ENCODE data around the gene CHD5. TPM values are rescaled to one million over a fixed set of nuclear protein-coding genes. Genes with fewer than 3 reads are reported as not detected.

Gene CHD5
- total RNA-seq, 4 donors from 2014 or later, result 0.04 to 0.36 (median 0.13) TPM; not detected in 1

DNA sequence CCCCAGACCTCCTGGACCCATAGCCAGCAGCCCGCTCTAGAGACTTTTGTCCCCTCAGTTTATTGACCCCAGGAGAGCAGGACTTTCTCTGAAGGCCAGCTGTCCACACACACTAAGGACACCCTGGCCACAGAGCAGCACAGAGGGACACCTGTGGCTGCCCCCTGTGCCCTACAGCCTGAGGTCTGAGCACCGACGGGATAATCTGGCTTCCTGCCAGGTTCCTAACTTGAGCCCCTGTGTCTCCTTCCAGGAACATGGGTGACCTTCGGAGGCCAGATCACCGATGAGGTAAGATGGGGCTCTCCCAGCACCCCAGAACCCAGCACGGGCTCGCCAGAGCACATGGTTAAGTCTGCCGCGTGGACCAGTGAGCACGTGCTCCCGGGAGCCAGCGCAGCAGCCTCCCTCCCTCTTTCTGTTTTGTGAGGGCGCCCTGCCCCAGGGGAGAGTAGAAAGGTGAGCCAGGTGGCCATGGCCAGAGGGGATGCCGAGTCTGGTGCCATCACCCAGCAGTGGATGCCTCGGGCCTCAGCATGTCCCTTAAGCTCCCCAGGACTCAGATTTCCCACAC is 106.6 kb downstream of the CHD5 start:
- peaks cover 6% of the 10 kb centered on the region for H3K36me3 ChIP-seq
- no peak for TF ChIP-seq POLR2A (IDR thresholded peaks at IDR 0.05)
- TF ChIP-seq, protein P1, sequence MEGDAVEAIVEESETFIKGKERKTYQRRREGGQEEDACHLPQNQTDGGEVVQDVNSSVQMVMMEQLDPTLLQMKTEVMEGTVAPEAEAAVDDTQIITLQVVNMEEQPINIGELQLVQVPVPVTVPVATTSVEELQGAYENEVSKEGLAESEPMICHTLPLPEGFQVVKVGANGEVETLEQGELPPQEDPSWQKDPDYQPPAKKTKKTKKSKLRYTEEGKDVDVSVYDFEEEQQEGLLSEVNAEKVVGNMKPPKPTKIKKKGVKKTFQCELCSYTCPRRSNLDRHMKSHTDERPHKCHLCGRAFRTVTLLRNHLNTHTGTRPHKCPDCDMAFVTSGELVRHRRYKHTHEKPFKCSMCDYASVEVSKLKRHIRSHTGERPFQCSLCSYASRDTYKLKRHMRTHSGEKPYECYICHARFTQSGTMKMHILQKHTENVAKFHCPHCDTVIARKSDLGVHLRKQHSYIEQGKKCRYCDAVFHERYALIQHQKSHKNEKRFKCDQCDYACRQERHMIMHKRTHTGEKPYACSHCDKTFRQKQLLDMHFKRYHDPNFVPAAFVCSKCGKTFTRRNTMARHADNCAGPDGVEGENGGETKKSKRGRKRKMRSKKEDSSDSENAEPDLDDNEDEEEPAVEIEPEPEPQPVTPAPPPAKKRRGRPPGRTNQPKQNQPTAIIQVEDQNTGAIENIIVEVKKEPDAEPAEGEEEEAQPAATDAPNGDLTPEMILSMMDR (IDR thresholded peaks at IDR 0.05), result no peak
- no peak for TF ChIP-seq EP300 (IDR thresholded peaks at IDR 0.05)
- TF ChIP-seq POLR2AphosphoS5 (IDR thresholded peaks at IDR 0.05), result no peak
- 100% methylated on average over 1 of the region's 15 CpGs for WGBS

DNA sequence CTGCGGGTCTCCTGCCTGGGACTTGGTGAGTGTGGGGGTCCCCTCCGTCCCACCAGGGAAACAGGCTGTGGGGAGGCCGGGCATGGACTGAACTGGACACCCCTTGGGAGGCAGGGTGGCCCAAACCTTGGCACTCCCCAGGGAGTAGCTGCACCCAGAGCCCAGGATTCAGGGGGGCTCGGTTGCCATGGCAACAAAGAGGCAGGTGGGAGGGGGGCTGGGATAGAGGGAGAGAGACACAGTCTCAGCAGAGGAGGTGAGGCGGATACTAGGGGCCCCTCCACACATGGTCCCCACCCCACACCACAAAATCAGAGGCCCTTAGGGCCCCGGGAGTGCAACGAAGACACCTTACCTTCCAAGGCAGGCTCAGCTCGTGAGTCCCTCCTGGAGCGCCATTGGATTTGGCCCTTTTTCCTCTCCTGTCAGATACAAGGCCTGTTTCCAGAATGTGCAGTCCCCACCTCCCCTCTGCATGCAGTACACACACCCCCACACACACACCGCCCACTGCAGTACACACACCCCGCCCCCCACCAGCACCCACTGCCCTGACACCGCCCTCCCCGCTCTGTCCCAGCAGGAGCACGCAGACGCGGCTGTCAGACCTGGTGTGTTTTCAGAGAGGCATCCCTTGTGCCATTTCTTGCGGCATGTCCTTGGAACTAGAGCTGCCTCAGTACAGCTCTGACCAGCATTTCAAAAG is 107.2 kb downstream of the CHD5 start:
- Histone ChIP-seq H3K36me3 (peaks cover 6% of the 10 kb centered on the region), H3K4me3 (no peak overlapping the region), H3K27me3 (no peaks in the 10 kb centered on the region), H3K9me3 (no peaks in the 10 kb centered on the region), H3K27ac (no peak overlapping the region), H3K4me1 (no peaks in the 10 kb centered on the region)
- 93% methylated on average over 17 of the region's 17 CpGs for WGBS
- no peak for DNase-seq (ENCODE audit: low spot score in 2 of 2)
- TF ChIP-seq POLR2A (IDR thresholded peaks at IDR 0.05), result no peak
- TF ChIP-seq, protein P1 (IDR thresholded peaks at IDR 0.05), result no peak
- TF ChIP-seq EP300 (IDR thresholded peaks at IDR 0.05), result no peak
- TF ChIP-seq POLR2AphosphoS5 (IDR thresholded peaks at IDR 0.05), result no peak

More for the DNA sequence above, 106.6 kb downstream of the CHD5 start:
- Histone ChIP-seq H3K4me1 (no peaks in the 10 kb centered on the region), H3K27ac (no peak overlapping the region), H3K4me3 (no peak overlapping the region), H3K27me3 (no peaks in the 10 kb centered on the region), H3K9me3 (no peaks in the 10 kb centered on the region)
- no peak for DNase-seq (ENCODE audit: low spot score in 2 of 2)

DNA sequence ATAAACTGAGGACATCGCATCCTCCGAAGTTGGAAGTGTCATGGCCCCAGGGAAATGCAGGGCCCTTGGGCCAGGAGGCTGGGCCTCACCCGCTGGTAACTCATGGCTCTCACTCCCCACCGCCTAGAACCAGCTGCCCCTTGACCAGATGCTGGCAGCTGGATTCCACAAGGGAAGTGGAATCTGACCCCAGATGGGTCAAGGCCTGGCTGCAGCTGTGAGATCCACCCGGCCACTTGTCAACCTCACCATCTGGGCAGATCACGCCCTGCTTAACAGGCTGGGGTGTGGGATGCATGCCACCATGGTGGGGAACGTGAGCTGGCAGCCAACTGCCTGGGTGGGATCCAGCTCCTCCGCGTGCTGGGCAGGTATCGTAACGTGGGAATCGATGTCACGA is 108.9 kb downstream of the CHD5 start:
- Histone ChIP-seq H3K9me3 (no peaks in the 10 kb centered on the region), H3K36me3 (peaks cover 6% of the 10 kb centered on the region), H3K4me3 (no peak overlapping the region), H3K4me1 (no peaks in the 10 kb centered on the region), H3K27me3 (no peaks in the 10 kb centered on the region), H3K27ac (no peak overlapping the region)
- DNase-seq (ENCODE audit: low spot score in 2 of 2), result no peak
- WGBS, result 93% methylated on average over 8 of the region's 13 CpGs
- no peak for TF ChIP-seq POLR2AphosphoS5 (IDR thresholded peaks at IDR 0.05)
- no peak for TF ChIP-seq POLR2A (IDR thresholded peaks at IDR 0.05)
- TF ChIP-seq EP300 (IDR thresholded peaks at IDR 0.05), result no peak
- TF ChIP-seq, protein P1 (IDR thresholded peaks at IDR 0.05), result no peak

DNA sequence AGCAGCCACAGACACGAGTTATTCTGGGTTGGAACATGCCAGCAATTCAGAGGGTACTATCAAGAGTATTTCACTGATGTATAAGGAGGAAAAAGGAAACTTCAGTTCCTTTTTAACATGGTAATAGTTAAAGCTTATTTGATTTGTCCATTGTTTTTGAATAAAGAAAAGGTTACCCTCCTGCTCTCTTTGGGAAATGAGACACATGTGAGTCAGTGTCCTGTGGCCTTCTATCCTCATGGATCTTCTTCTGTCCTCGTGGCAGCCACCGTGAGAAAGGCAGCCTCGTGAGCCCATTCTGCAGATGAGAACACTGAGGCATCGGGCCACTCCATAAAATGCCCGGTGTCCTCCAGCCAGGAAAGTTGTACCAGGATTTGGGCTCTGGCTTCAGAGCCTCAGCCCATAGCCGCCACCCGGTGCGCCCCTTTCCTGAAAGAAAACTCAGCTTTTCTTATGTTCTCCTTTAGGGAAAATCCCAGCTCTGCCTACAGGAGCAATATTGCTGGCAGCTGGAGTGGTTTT is 109.6 kb downstream of the CHD5 start:
- H3K27ac ChIP-seq, result no peak overlapping the region
- no peaks in the 10 kb centered on the region for H3K27me3 ChIP-seq
- no peak for TF ChIP-seq POLR2A (IDR thresholded peaks at IDR 0.05)
- no peaks in the 10 kb centered on the region for H3K4me1 ChIP-seq
- H3K4me3 ChIP-seq, result no peak overlapping the region
- WGBS, result 87% methylated on average over 9 of the region's 9 CpGs
- DNase-seq (ENCODE audit: low spot score in 2 of 2), result no peak
- peaks cover 6% of the 10 kb centered on the region for H3K36me3 ChIP-seq
- no peaks in the 10 kb centered on the region for H3K9me3 ChIP-seq

DNA sequence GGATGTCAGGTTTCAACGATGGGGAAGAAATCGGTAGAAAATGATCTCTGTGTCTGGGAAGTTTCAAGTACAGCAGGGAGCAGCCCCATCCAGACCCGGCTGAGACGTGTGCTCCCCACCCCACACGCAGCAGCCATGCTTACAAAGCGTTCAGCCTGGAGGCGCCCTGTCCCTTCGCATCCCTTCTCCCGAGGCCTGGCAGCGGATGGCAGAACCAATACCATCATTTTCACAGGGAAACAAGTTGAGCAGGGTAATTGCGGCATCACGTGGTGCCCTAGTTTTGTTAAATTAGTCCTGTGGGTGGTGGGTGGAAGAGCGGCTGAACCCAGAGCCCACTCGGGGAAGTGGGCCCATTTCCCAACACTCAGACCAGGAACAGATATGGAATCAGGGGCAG is 110.5 kb downstream of the CHD5 start:
- peaks cover 6% of the 10 kb centered on the region for H3K36me3 ChIP-seq
- no peak overlapping the region for H3K4me3 ChIP-seq
- H3K27me3 ChIP-seq, result no peaks in the 10 kb centered on the region
- no peak overlapping the region for H3K27ac ChIP-seq
- no peaks in the 10 kb centered on the region for H3K9me3 ChIP-seq
- H3K4me1 ChIP-seq, result no peaks in the 10 kb centered on the region
- DNase-seq (ENCODE audit: low spot score in 2 of 2), result no peak
- no peak for TF ChIP-seq POLR2A (IDR thresholded peaks at IDR 0.05)
- TF ChIP-seq, protein P1 (IDR thresholded peaks at IDR 0.05), result no peak
- no peak for TF ChIP-seq EP300 (IDR thresholded peaks at IDR 0.05)
- no peak for TF ChIP-seq POLR2AphosphoS5 (IDR thresholded peaks at IDR 0.05)
- WGBS, result 70% methylated on average over 14 of the region's 14 CpGs
